Stimulated activated CD8-positive, alpha-beta memory T cell treated with anti-CD3 and anti-CD28 coated beads, Interleukin-4, amount 100 ng/mL, for 24 hours (primary cell): ENCODE results near the gene SDC3.

ENCODE experiments used
- DNase-seq: peaks from one replicate; pipeline ENCODE4 v3.0.0-alpha.2; 2020; ENCODE audit warnings: low read depth

SDC3 gene

DNA sequence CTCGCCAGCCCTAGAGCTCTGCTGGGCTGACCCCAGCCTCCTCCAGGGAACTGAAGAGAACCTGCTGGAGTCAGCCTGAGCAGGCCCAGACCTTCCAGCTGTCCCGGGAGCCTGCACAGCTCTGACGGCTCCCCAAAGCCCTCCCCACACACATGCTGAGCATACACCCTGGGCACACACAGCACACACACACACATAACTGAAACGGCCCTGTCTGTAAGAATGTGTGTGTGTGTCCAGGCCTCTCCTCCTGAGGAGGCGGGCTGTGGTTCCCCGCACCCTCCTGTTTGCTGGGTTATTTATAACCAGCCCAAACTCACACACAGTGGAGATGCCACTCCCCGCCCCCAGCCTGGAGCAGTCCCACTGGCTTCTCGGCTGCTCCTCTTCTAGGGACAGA lies 20.2 kb downstream of the SDC3 start:
- DNase-seq = no peak

- DNase-seq = no peak
Observed at GRCh38 chr1:30887485-30888315, 20.9 kb downstream of the SDC3 start.

DNA sequence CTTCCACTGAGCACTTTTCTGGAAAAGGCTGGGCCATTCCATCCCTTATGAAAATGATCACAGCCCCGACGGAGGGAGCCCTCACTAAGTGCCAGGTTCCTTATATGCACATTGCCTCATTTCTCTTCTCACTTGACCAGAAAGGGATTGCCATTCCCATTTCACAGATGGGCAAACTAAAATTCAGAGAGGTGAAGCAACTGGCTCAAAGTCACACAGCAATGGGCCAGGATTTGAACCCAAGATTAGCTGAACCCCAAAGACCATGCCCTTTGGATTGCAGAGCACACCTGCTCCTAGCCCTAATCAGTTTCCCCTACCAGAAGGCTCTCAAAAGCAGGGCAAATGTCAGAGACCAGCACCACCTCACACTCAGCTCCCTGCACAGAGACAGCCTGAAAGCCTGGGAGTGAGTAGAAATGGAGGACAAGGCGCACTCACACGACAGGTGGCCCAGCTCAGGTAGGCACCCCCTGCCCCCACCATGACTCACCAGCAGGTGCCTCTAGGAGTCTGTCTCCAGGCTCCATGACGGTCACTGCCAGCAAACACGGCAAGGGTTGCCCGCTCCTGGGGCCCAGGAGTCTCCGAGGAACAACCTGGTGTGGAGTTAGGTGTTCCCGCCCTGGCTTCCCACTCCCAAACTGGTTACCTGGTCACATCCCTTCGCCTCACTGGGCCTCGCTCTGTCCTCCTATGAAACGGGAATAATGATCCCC lies 21.7 kb downstream of the SDC3 start:
- DNase-seq = no peak

- no peak for DNase-seq
Observed at GRCh38 chr1:30885570-30886522, 22.7 kb downstream of the SDC3 start.

- no peak for DNase-seq
Observed at GRCh38 chr1:30884723-30885122, 23.8 kb downstream of the SDC3 start.

DNA sequence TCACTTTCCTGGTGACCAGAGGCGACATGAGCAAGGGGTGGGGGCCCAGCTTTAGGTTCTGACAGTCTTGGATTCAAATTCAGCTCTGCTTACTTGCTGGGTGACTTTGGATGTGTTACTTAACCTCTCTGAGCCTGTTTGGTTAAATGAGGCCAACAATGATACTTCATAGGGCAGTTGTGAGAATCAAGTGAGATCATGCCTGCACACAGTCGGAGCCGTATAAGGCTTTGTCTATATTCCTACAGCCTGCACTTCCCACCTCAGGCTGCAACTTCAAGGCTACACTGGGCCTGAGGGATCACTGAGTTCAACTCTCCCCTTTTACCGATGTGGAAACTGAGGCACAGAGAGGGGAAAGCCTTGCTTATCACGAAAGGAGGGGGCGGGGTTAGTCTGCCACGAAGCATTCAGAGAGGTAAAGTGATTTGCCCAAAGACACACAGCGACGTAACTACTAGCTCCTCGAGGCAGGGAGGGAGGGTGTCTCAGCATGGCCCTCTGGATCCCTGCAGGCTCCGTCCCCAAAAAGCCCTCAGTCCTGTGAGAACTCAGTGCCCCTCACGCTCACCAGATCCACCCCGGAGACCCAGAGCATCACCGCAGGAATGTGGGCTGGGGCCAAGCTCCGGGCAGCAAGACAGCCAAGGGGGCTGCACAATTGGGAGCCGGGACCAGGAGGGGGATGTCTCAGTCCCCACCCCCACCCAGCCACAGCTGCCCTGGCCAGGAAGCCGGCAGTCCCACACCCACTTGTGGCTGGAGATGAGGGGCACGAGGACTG lies 25.0 kb downstream of the SDC3 start:
- DNase-seq = no peak

- no peak for DNase-seq
Observed at GRCh38 chr1:30882678-30883388, 25.7 kb downstream of the SDC3 start.

DNA sequence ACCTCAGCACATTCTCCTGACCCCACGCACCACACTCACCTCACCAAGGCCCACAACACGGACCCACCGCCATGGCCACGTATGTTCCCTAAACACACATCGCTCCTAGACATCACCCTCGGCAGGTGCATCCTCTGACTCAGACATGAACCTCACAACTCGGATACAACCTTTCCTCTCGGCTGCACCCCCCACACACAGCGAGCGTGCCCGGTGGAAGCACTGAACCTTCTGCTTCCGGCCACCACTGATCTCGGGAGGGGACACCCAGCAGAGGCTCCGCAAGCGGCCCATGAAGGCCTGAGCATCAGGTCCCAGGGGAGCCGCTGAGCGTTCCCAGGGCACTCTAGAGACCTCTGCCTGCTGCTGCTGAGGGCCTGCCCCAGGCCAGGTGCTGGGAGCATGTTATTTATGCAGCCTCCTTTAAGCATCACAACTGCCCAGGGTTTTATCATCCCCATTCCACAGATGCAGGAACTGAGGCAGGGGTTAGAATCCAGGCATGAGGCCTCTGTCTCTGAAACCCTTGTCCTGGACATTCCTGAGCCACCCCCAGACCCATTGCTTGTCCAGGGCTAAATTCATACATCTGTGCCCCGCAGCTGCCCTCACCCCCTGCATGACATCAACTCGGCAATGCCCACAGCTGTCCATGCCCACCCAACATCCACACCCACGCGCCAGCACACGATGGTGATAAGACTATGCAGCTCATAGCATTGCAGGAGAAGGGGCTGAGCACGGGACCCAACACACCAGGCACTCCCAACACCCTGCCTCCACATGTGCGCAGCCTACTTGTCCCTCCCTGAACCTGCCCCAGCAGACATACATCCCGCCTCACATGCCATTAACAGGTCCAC lies 27.0 kb downstream of the SDC3 start:
- DNase-seq = no peak

DNA sequence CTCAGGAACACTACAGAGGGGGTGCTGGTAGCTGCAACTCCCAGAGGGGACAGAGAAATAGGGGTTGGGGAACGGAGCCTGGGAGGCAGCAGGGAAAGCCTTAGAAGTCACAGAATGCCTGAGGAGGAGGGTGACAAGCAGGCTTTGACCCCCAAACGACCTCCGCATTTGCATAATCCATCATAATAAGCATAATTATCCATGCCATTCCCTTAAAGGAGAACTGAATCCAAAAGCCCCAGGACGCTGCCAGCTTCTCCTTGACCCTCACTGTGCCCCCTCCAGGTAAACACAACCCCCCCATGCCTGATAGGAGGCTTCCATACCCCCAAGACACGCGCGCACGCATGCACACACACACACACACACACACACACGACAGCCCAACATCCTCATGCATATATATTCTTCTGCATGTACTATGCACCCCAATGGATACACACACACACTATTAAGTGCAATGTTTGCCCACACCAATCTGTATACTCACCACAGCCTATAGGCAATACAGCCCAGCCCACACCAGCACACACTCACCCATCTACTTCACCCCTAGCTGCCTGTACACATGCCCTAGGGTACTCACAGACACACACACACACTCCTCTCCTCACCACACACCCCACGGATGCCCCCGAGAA lies 27.8 kb downstream of the SDC3 start:
- no peak for DNase-seq

DNA sequence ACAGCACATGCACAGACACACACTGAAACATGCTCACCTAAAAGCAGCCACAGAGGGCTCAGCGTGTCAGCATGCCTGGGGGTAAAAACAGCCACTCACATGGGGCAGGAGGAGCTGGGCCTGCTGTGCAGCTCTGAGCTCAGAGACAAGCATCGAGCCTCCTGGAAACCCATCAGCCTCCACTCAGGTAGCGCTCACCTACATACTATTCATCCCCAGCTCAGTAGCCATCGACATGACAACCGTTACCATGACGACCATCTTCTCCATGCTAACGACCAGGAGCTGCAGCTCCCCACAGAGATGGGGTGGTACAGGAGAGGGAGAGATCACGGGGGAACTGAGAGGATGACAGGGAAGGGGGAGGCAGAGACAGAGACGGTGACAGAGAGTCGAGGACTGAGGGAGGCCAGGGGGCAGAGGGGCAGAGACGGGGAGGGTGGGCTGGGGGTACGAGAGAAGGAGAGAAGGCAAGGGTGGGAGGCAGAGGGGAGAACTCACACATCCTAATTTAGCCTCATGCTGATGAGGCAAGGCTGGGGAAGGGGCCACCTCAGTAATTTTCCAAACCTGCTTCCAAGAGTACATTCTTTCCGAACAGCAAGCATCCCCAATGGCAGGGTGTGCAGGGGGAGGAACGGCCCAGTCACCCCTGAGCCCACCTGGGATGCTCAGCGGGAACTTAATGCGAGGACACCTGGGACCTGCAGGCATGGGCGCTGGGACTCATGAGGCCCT lies 28.4 kb downstream of the SDC3 start:
- no peak for DNase-seq

DNA sequence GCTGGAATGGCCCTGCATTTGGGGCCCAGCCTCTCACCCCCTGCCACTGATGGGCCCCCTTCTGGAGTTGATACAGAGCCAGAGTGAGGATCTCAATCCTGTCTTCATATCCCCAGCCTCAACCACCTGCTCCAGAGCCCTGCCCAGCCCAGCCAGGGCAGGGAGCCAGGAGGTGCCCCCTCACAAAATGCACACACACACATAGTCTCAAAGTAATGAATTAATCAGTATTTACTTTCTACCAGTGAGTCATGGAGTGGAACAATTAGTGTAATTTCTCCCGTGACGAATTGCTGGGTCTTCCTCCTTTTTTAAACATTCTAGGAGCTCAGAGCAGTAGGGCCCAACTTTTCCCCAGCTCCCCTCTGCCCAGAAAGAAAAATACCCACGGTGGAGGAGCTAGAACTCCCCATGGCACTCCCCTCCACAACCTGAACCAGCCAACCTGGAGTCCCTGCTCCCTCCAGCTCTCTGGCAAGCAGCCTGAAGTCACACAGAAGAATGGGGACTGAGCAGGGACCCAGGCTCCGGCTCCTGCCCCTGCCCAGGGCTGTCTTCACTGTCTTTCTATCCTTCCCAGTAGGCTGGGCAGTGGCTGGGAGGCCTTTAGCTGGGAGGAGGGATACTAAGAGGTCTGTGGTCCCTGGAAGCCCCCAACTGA lies 29.3 kb downstream of the SDC3 start:
- DNase-seq = no peak

DNA sequence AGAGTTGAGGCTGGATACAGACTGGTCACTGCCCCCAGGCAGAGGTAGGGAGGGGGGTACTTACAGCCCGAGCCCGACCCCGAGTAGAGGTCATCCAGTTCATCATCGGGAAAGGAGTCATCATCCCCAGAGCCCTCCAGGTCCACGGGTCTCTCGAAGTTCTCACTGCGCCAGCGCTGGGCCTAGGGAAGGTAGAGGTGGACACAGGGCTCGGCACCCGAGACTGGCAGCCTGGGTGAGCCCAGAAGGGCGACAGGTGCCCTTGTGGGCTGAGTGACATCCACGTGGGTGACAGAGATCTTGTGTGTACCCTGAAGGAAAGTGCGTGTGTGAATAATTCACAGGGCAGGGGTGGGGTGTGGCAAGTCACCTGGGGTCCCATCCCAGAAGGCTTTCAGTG lies 30.0 kb downstream of the SDC3 start:
- DNase-seq = no peak

GRCh38 chr1:30878016-30878415 lies 30.5 kb downstream of the SDC3 start:
- no peak for DNase-seq

GRCh38 chr1:30877205-30877912 lies 31.2 kb downstream of the SDC3 start:
- no peak for DNase-seq

- no peak for DNase-seq
Observed at GRCh38 chr1:30876451-30877204, 31.9 kb downstream of the SDC3 start.

GRCh38 chr1:30875916-30876315 lies 32.6 kb downstream of the SDC3 start:
- DNase-seq = no peak

DNA sequence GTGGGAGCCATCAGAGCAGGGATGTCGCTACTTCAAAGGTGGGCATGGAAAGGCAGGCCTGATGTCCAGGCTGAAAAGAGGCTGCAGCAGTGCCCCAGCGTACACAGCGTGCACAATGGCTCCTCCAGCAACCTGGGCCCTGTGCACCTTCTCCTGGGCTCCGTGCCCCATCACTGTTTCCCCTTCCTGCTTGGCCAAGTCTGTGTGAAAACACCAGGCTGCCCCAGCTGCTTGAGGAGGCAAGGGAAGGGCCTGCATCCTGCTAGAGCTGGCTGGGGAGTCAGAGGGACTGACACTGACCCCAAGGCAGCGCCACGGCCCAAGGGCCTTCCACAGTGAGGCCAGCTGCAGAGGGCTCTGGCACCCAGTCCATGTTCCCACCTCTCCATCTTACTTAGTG lies 33.4 kb downstream of the SDC3 start:
- DNase-seq = no peak
